ENCODE results near the gene PTPRN2. TPM values are rescaled to one million over a fixed set of nuclear protein-coding genes. Genes with fewer than 3 reads are reported as not detected.

PTPRN2 gene
- total and polyA plus RNA-seq, 8 donors: 12.2 to 49.2 (median 31.8) TPM

GRCh38 chr7:157516311-157516710 lies 1071.3 kb downstream of the PTPRN2 start:
- intact Hi-C loops (cut with DNase I): no loop called here
- no peak for FAIRE-seq
- no peak for TF ChIP-seq CTCF (IDR thresholded peaks at IDR 0.05)
- ATAC-seq: no peak
- no peaks in the 10 kb centered on the region for H3K9me3 ChIP-seq
- no peak overlapping the region for H3K4me3 ChIP-seq
- no peak for DNase-seq
- no peak overlapping the region for H3K27ac ChIP-seq
- H3K27me3 ChIP-seq: no peaks in the 10 kb centered on the region
- H3K4me1 ChIP-seq: no peaks in the 10 kb centered on the region
- 71 to 86% methylated on average over 13 of the region's 13 CpGs for WGBS, 2 donors
- no peaks in the 10 kb centered on the region for H3K36me3 ChIP-seq

GRCh38 chr7:157515342-157516041 lies 1072.1 kb downstream of the PTPRN2 start:
- WGBS, 2 donors: 50 to 52% methylated on average over 21 of the region's 21 CpGs
- Histone ChIP-seq H3K9me3 (no peaks in the 10 kb centered on the region), H3K27ac (no peak overlapping the region), H3K4me1 (no peaks in the 10 kb centered on the region), H3K36me3 (no peaks in the 10 kb centered on the region), H3K27me3 (no peaks in the 10 kb centered on the region), H3K4me3 (no peak overlapping the region)
- TF ChIP-seq CTCF (IDR thresholded peaks at IDR 0.05): no peak
- no peak for FAIRE-seq
- DNase-seq: no peak
- ATAC-seq: no peak
- intact Hi-C loops (cut with DNase I): no loop called here

- no peak for FAIRE-seq
- H3K4me1 ChIP-seq: no peaks in the 10 kb centered on the region
- no peak overlapping the region for H3K4me3 ChIP-seq
- WGBS, 2 donors: 59 to 62% methylated on average over 6 of the region's 6 CpGs
- no peaks in the 10 kb centered on the region for H3K36me3 ChIP-seq
- DNase-seq: no peak
- no peaks in the 10 kb centered on the region for H3K9me3 ChIP-seq
- intact Hi-C loops (cut with DNase I): no loop called here
- no peak overlapping the region for H3K27ac ChIP-seq
- H3K27me3 ChIP-seq: no peaks in the 10 kb centered on the region
- TF ChIP-seq CTCF (IDR thresholded peaks at IDR 0.05): no peak
- ATAC-seq: no peak
Observed at GRCh38 chr7:157514746-157515145, 1072.9 kb downstream of the PTPRN2 start.

GRCh38 chr7:157514306-157514705 lies 1073.3 kb downstream of the PTPRN2 start:
- ATAC-seq (no peak), FAIRE-seq (no peak), DNase-seq (peak in 1 of 6 donors; percentile 21)
- intact Hi-C loops (cut with DNase I): no loop called here
- no peaks in the 10 kb centered on the region for H3K4me1 ChIP-seq
- H3K36me3 ChIP-seq: no peaks in the 10 kb centered on the region
- H3K9me3 ChIP-seq: no peaks in the 10 kb centered on the region
- H3K27me3 ChIP-seq: no peaks in the 10 kb centered on the region
- no peak overlapping the region for H3K27ac ChIP-seq
- TF ChIP-seq CTCF (IDR thresholded peaks at IDR 0.05): no peak
- H3K4me3 ChIP-seq: no peak overlapping the region
- WGBS, 2 donors: 54 to 56% methylated on average over 11 of the region's 11 CpGs

- ATAC-seq (no peak), FAIRE-seq (no peak), DNase-seq (no peak)
- Histone ChIP-seq H3K4me3 (no peak overlapping the region), H3K4me1 (no peaks in the 10 kb centered on the region), H3K27ac (no peak overlapping the region), H3K36me3 (no peaks in the 10 kb centered on the region), H3K27me3 (no peaks in the 10 kb centered on the region), H3K9me3 (no peaks in the 10 kb centered on the region)
- intact Hi-C loops (cut with DNase I): no loop called here
- WGBS, 2 donors: 80 to 86% methylated on average over 16 of the region's 16 CpGs
- no peak for TF ChIP-seq CTCF (IDR thresholded peaks at IDR 0.05)
Observed at GRCh38 chr7:157513682-157514081, 1073.9 kb downstream of the PTPRN2 start.
